NCI-H748 (cell line): ENCODE data around the gene CCDC186.
A peak's percentile ranks its signal among the peaks of the same experiment; 100 is the strongest.
"Not testable (repeated sequence)": the region's sequence is repeated elsewhere in the genome, so short reads cannot be mapped to it uniquely, and the experiment has no call there.

Source experiments
- DNase-seq: peaks from one replicate; lab custom pipeline; 2025; ENCODE audit not compliant: unreplicated experiment; lab: John Stamatoyannopoulos, UW

The CCDC186 gene

GRCh38 chr10:114174695-114175188 is 739 bp upstream of the CCDC186 start:
- peak; percentile 71 for DNase-seq

GRCh38 chr10:114173603-114173920 is 441 bp downstream of the CCDC186 start:
- no peak for DNase-seq

- DNase-seq = peak; percentile 27
Observed at GRCh38 chr10:114172776-114173602, 1.0 kb downstream of the CCDC186 start.

- no peak for DNase-seq
Observed at GRCh38 chr10:114172216-114172615, 1.8 kb downstream of the CCDC186 start.

GRCh38 chr10:114168450-114169009 is 5.5 kb downstream of the CCDC186 start:
- DNase-seq = no peak

- no peak for DNase-seq
Observed at GRCh38 chr10:114167985-114168384, 6.0 kb downstream of the CCDC186 start.

GRCh38 chr10:114166494-114166893 is 7.5 kb downstream of the CCDC186 start:
- no peak for DNase-seq

GRCh38 chr10:114166043-114166442 is 8.0 kb downstream of the CCDC186 start:
- DNase-seq = no peak

- DNase-seq = no peak
Observed at GRCh38 chr10:114163062-114163461, 10.9 kb downstream of the CCDC186 start.

- DNase-seq = no peak
Observed at GRCh38 chr10:114157912-114158311, 16.1 kb downstream of the CCDC186 start.

- no peak for DNase-seq
Observed at GRCh38 chr10:114151892-114152291, 22.1 kb downstream of the CCDC186 start.

GRCh38 chr10:114151486-114151885 is 22.5 kb downstream of the CCDC186 start:
- DNase-seq = no peak

GRCh38 chr10:114149476-114149875 is 24.5 kb downstream of the CCDC186 start:
- not testable (repeated sequence) for DNase-seq

GRCh38 chr10:114143160-114143559 is 30.8 kb downstream of the CCDC186 start:
- no peak for DNase-seq

- peak; percentile 50 for DNase-seq
Observed at GRCh38 chr10:114142018-114142417, 32.0 kb downstream of the CCDC186 start.

- DNase-seq = not testable (repeated sequence)
Observed at GRCh38 chr10:114140827-114141226, 33.2 kb downstream of the CCDC186 start.

GRCh38 chr10:114140036-114140435 is 34.0 kb downstream of the CCDC186 start:
- DNase-seq = no peak

- DNase-seq = no peak
Observed at GRCh38 chr10:114138581-114138980, 35.4 kb downstream of the CCDC186 start.

GRCh38 chr10:114135476-114135875 is 38.5 kb downstream of the CCDC186 start:
- DNase-seq = no peak

- DNase-seq = no peak
Observed at GRCh38 chr10:114131094-114131493, 42.9 kb downstream of the CCDC186 start.

- no peak for DNase-seq
Observed at GRCh38 chr10:114121031-114121430, 53.0 kb downstream of the CCDC186 start.

- DNase-seq = no peak
Observed at GRCh38 chr10:114118514-114118913, 55.5 kb downstream of the CCDC186 start.

GRCh38 chr10:114117728-114118127 is 56.3 kb downstream of the CCDC186 start:
- no peak for DNase-seq
